ENCODE results near the gene DNAAF5. TPM values are rescaled to one million over a fixed set of nuclear protein-coding genes. Genes with fewer than 3 reads are reported as not detected.
"Not testable (repeated sequence)": the region's sequence is repeated elsewhere in the genome, so short reads cannot be mapped to it uniquely, and the experiment has no call there.

Gene DNAAF5
- polyA plus RNA-seq, 1 experiment: 27.0 TPM

DNA sequence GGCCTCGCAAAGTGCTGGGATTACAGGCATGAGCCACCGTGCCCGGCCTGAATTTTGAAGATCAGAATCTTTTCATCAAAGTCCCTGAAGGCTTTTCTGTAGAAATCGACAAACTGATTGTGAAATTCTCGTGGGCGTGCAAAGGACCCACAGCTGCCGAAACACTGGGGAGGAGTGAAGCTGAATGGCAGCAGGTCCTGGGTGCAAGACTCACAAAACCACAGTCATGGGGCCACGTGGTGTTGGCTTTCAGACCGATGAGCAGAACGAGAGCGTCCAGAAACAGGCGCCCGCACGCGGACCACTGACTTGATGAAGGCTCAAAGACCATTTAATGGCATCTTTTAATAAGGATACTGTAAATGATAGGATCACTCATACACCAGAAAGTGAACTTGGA, 25.3 kb downstream of the DNAAF5 start:
- peaks cover 13% of the 10 kb centered on the region for H3K36me3 ChIP-seq (ENCODE audit: control insufficient read depth, insufficient read depth, low read length)
- TF ChIP-seq, protein P1, sequence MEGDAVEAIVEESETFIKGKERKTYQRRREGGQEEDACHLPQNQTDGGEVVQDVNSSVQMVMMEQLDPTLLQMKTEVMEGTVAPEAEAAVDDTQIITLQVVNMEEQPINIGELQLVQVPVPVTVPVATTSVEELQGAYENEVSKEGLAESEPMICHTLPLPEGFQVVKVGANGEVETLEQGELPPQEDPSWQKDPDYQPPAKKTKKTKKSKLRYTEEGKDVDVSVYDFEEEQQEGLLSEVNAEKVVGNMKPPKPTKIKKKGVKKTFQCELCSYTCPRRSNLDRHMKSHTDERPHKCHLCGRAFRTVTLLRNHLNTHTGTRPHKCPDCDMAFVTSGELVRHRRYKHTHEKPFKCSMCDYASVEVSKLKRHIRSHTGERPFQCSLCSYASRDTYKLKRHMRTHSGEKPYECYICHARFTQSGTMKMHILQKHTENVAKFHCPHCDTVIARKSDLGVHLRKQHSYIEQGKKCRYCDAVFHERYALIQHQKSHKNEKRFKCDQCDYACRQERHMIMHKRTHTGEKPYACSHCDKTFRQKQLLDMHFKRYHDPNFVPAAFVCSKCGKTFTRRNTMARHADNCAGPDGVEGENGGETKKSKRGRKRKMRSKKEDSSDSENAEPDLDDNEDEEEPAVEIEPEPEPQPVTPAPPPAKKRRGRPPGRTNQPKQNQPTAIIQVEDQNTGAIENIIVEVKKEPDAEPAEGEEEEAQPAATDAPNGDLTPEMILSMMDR (IDR thresholded peaks at IDR 0.05; ENCODE audit: insufficient read depth, low read depth, low read length): no peak
- H3K4me3 ChIP-seq (ENCODE audit: low read depth, low read length): no peak overlapping the region
- ChIA-PET POLR2A (no interaction called here), CTCF (no interaction called here)
- no peak for DNase-seq (ENCODE audit: low read depth)
- H3K27me3 ChIP-seq (ENCODE audit: control insufficient read depth, insufficient read depth, low read length): no peaks in the 10 kb centered on the region

- H3K27me3 ChIP-seq (ENCODE audit: control insufficient read depth, insufficient read depth, low read length); POLR2A ChIA-PET; H3K4me3 ChIP-seq (ENCODE audit: low read depth, low read length); DNase-seq (ENCODE audit: low read depth): not testable (repeated sequence)
- CTCF ChIA-PET: interaction anchor here (1.4 kb wide), 1 partner anchor 21 kb away, joined by 3 read pairs; no protein-coding TSS in a partner anchor
- peaks cover 16% of the 10 kb centered on the region for H3K36me3 ChIP-seq (ENCODE audit: control insufficient read depth, insufficient read depth, low read length)
Observed at GRCh38 chr7:752256-752655, 25.8 kb downstream of the DNAAF5 start.

GRCh38 chr7:753190-753589, 26.7 kb downstream of the DNAAF5 start:
- peaks cover 22% of the 10 kb centered on the region for H3K36me3 ChIP-seq (ENCODE audit: control insufficient read depth, insufficient read depth, low read length)
- ChIA-PET POLR2A (no interaction called here), CTCF (interaction anchor here (1.4 kb wide), 1 partner anchor 21 kb away, joined by 3 read pairs; no protein-coding TSS in a partner anchor)
- no peaks in the 10 kb centered on the region for H3K27me3 ChIP-seq (ENCODE audit: control insufficient read depth, insufficient read depth, low read length)
- no peak for DNase-seq (ENCODE audit: low read depth)
- H3K4me3 ChIP-seq (ENCODE audit: low read depth, low read length): no peak overlapping the region
- TF ChIP-seq, protein P1 (IDR thresholded peaks at IDR 0.05; ENCODE audit: insufficient read depth, low read depth, low read length): no peak

- Histone ChIP-seq H3K36me3 (ENCODE audit: control insufficient read depth, insufficient read depth, low read length) (peaks cover 24% of the 10 kb centered on the region), H3K27me3 (ENCODE audit: control insufficient read depth, insufficient read depth, low read length) (no peaks in the 10 kb centered on the region), H3K4me3 (ENCODE audit: low read depth, low read length) (no peak overlapping the region)
- ChIA-PET CTCF (interaction anchor here (1.2 kb wide), 1 partner anchor 433 kb away, joined by 5 read pairs; no protein-coding TSS in a partner anchor), POLR2A (no interaction called here)
- TF ChIP-seq, protein P1 (IDR thresholded peaks at IDR 0.05; ENCODE audit: insufficient read depth, low read depth, low read length): no peak
- DNase-seq (ENCODE audit: low read depth): no peak
Observed at GRCh38 chr7:754531-755412, 28.3 kb downstream of the DNAAF5 start.

- no peaks in the 10 kb centered on the region for H3K27me3 ChIP-seq (ENCODE audit: control insufficient read depth, insufficient read depth, low read length)
- no peak for DNase-seq (ENCODE audit: low read depth)
- H3K36me3 ChIP-seq (ENCODE audit: control insufficient read depth, insufficient read depth, low read length): peaks cover 23% of the 10 kb centered on the region
- TF ChIP-seq, protein P1 (IDR thresholded peaks at IDR 0.05; ENCODE audit: insufficient read depth, low read depth, low read length): no peak
- ChIA-PET CTCF (no interaction called here), POLR2A (no interaction called here)
- H3K4me3 ChIP-seq (ENCODE audit: low read depth, low read length): no peak overlapping the region
Observed at GRCh38 chr7:755413-755805, 28.9 kb downstream of the DNAAF5 start.

Data from BJ (cell line).